ENCODE data around the gene PKNOX2.

Gene PKNOX2

GRCh38 chr11:125155100-125155444, 9.5 kb upstream of the PKNOX2 start:
- DNase-seq: no peak

- DNase-seq: no peak
These were observed 8.8 kb upstream of the PKNOX2 start for GRCh38 chr11:125155767-125156166.

- no peak for DNase-seq
These were observed 8.0 kb upstream of the PKNOX2 start for GRCh38 chr11:125156346-125157117.

- no peak for DNase-seq
These were observed 7.3 kb upstream of the PKNOX2 start for GRCh38 chr11:125157118-125157733.

- no peak for DNase-seq
These were observed 6.4 kb upstream of the PKNOX2 start for GRCh38 chr11:125157953-125158680.

DNA sequence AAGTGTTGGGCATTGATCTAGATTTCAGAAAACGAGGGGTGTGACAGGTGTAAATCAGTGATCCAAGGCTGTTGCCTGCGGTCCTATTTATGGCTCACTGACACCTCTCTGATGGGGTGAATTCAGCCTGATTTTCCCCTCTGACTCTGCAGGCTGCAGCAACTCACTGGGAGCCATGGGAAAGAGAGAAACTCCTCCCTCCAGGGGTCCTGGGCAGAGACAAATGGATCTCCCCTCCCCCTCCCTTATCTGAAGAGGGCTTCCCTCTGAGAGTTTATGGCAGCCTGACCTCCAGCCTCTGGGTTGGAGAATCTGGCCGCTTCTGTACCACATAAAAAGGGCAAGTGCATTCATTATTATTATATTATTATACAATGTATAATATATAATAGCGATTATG, 1.8 kb upstream of the PKNOX2 start:
- no peak for DNase-seq

DNA sequence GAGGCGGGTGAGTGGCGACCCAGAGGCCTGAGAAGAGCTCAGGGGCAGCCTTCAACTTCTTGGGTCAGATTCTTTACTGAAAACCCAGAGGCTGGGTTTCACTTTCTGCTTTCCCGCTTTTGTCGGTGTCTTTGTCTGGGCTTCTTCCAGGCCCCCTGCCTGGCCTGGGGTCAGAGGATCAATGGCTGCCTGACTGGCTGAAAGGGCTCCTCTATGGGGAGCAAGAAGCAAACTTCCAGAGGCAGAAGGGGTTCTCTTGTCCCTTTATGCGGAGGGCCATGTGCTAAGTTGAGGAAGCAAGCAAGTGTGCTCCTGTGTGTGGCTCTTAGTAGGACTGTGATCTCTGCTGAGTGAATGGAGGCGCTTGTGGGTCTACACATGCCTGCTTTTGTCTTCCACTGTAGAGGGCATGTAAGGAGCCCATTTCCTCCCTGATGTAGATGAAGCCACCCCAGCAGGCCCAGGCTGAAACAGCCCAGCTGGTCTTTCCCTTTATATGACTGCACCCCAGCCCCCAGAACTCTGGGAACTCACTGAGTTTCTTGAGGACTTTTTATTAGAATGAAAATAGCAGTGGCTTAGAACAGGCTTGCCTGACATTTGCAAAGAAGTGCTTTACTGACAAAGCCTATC, 1.0 kb upstream of the PKNOX2 start:
- DNase-seq: no peak

DNA sequence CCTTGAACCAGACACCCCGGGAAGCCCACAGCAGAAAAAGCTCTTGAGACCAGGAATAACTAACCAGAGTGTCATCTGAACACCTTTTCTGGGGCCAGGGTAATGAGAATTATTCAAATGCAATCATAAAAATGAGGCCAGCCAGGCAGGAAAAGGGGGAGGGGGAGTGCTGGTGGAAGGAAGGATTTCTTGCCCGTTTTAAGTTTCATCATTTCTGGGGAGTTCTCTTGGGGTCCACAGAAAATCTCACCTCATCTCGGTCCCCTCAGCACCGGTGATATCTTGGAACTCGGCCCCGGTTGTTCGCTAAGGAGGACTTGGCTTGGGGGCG, 495 bp upstream of the PKNOX2 start:
- DNase-seq: no peak

DNA sequence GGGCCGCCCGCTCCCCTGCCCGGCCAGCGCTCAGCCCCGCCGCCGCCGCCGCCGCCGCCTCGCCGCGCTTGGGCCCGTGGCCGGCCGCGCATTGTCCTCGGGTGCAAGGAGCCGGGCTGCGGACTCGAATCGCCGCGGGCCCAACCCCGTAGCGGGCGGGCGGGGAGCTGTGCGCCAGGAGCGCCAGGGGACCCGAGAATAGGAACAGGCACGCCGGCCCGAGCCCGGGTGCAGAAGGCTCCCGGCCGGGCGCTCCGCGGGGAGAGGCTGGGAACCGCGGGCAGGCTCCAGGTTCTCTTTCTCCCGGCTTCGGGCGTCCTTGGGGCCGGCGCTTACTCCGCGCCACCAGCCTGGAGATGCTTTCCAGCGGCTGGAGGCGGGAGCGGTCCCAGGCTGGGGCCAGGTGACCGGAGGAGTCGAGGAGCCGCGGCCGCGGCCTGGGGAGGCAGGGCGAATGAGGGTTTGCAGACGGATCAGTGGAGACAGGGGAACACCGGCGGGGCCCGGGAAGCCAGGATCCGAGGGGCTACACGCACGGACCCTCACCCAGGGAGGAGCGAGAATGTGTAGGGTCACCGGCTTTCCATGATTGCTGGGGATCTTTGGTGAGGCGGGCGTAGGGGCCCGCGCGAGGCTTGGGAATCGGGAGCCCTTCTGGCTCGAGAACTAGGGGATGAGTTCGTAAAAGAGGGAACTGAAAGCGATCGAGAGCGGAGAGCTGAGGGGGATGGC, 726 bp downstream of the PKNOX2 start:
- no peak for DNase-seq

DNA sequence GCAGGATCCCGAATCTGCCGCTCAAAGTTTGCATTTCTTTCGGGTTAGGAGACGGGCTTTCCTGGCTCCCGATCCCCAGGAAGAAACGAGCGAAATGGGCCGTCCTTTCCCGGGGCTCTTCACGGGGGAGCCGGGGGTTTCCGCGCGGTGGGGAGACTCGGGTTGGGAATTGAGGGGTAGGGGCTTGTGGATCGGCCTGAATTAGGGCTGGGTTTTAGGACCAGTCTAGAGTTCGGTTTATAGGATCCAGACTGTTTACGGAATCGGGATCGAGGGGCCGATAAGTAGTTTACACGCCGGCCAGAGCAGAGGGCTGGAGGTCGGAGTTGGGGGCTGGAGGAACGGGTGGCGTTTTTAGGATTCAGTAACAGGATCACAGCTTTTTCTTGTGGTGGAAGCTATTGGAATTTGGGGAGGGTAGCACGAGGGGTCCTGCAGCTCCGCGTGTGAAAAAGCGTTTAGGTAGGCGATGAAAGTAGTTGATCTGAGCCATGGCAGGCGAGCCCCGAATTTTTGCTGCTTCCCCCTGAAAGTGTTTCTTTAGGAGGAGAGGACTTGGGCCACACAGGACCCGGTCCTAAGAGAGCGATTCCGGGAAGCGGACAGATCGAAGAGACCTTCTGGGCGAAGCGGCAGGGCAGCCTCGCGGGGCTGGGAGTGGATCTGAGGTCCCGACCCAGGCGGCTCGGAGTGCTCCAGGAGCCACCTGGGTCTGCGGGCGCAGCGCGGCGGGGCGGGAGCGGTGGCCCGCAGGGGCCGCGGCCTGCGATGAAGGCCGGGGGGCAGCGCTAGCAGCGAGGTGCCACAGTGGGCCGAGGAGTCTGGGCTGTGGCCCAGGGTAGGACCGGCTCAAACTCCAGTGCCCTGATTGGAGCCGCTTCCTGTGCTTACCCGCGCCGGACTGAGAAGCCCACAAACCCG, 1.6 kb downstream of the PKNOX2 start:
- DNase-seq: no peak

GRCh38 chr11:125166764-125167291, 2.3 kb downstream of the PKNOX2 start:
- no peak for DNase-seq

DNA sequence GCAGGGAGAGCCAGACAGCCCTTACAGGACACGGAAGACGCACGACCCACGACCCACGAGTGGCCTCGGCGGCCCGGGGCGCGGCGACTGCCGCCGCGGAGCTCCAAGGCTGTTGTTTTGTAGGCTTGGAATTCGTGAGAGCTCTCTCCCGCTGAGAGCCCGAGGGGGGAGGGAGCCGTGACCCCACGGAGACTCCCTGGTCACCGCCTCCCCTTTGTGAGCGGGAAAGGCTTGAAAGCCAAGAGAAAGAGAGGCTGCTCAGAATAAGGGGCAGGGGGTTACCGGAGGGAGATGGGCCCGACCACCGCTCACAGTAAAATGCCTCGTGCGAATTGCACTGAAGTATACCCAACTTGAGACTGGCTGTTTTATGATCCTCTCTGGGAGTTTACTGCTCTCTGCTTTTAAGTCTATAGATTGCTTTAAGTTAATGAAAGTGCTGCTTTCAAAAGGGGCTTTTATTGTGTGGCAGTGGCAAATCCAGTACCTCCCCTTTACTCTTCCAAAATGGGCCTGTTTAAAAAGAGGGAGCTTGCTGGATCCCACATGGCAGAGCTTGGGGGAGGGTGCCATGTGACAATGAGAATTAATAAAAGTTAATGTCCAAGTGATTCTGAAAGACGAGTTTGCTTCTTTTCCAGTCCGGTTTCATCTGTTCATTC, 2.9 kb downstream of the PKNOX2 start:
- DNase-seq: no peak

DNA sequence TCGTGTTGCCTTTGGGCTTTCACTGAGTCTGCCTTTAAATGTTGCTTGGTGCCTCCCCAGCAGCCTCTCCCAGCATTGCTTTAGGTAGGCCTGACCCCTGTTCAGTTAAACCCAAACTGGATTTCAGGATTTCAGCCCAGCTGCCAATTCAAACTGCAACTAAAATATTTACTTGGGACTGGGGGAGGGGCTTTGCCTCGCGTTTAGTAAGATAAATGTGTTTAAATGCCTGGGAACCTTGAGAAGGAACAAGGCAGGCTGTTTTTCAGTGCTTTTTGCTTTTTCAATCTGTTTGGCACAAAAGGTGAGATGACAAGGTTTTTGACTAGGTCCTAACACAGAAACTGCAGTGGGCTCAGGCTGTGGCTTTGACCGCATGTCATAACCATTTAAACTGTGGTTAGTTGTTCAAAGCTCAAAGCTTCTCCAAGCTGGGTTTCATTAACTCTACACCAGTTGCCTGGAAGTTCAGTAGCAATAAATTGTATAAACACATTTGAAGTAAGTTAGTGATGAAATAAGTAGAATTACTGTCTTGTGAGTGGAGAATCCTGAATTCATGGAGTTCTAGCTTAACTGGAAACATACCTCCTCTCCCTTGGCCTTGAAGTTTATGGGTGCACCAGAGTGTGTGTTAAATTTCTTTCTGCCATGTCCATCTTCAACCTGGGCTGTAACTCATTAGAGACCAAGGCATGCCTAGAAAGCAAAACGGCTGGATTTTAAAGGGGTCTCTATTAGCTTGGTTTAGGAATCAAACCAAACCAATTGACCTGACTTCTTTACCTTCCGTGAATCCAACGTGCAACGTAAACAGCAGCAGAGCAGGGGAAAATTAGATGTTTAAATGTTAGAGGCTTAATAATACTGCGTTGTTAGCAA, 3.6 kb downstream of the PKNOX2 start:
- no peak for DNase-seq

DNA sequence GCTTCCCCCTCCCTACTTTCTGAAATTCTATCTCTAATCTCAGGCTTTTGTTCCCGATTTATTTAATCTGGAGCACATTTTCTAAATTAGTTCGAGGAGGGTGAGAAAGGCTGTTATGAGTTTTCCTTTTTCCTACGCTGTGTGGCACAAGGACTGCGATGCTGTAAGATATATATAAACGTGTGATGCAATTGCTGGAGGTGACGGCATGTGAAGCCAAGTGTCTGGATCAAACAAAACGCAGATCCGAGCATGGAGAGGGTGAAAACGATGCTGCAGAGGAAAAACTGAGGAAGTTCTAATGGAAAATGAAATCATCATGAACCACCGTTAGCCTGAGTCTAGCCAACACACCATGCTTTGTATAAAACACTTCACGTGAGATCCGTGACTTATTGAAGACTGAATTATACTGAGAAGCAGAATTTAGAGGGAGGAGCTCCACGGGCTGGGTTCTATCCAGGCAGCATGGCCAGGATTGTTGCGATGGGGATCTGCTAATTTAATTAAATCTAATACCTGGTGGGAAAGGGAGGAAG, 4.4 kb downstream of the PKNOX2 start:
- DNase-seq: no peak

DNA sequence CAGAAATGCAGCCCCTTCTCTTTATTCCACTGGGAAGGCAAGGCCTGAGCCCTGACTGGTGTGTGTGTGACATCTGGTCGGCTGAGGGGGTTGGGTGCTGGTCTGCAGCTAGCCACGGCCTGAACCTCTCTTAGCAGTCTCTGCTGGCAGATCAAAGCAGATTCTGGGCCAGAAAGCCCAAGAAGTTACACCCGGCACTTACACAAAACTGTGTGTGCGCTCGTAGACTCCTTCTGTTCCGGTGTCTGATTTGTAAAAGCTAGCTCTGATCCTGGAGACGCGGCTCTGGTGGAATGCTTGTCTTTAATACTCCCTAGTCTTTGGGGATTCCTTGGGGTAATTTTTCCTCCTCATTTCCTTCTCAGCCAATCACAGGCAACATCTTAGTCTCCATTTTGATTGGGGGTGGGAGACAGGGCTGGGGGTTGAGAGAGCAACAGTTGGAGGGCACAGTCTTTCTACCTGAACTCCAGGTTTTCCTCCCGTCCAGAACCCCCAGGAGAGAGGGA, 5.5 kb downstream of the PKNOX2 start:
- no peak for DNase-seq

DNA sequence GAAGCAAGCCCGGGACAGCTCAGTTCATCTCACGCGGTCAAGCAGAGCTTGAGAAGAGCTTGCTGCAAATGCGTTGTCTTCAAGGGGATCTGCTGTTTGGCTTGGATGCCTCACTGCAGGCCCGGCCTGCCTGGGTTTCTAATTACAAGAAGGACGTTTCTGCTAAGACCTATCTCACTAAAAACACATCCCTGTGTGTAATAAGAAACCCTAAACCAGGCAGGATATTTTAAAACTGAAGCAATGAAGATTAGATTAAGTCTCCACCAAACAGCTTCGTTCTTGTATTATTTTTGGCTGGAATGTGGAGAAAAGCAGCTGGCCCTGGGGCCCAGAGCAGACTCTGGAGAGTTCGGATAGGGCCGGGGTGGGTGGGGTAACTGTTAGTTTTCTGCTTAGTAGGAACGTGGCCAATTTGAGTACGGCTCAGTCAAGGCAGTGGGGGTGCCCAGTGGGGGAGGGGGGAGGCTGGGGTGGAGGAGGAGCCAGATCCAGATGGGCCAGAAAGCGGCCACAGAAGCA, 6.0 kb downstream of the PKNOX2 start:
- no peak for DNase-seq

DNA sequence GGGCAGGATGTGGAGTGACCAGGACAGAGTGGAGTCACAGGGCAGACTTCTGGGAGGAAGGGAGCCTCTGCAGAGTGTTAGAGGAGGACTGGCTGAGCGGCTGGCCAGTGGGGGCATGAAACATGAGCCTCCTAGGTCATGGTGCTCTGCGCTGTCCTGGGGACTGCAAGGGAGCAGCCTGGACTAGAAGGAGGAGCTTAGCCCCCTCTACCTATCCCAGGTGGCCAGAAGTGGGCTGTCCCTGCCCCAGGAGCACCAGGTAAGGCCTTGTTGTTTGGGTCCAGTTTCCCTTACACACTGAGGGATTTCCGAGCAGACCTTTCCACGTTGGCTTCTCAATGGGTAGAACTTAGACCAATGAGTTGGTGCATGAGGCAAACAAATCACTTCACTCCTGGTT, 7.4 kb downstream of the PKNOX2 start:
- no peak for DNase-seq

DNA sequence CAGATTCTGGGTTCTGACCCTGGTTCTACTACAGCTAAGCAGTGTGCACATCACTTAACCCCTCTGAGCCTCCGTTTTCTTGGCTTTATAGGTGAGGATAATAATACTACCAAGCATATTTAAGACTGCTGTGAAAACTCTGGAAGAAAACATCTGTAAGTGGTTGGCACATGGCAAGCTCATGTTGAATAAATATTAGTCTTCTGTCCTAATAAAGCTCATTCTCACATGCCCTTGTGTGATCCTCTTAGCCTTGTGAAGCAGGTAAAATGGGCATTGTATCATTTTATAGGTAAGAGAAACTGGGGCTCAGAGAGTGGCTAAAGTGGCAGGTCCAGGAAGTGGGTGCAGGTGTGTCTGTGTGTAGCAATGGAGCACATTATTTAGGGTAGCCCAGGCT, 8.5 kb downstream of the PKNOX2 start:
- DNase-seq: no peak

- no peak for DNase-seq
These were observed 9.0 kb downstream of the PKNOX2 start for GRCh38 chr11:125173556-125173955.
